ENCODE data around the gene LRRC1. TPM values are rescaled to one million over a fixed set of nuclear protein-coding genes. Genes with fewer than 3 reads are reported as not detected.
A peak's percentile ranks its signal among the peaks of the same experiment; 100 is the strongest.

The LRRC1 gene
- total RNA-seq, 1 donor from 2014 or later, result 9.3 TPM

- no peak for TF ChIP-seq CTCF (conservative IDR thresholded peaks at IDR 0.05; ENCODE audit: low read depth, low read length)
- no peak overlapping the region for H3K4me3 ChIP-seq (ENCODE audit: low read depth, low read length)
- no peak for DNase-seq (ENCODE audit: low read depth)
Observed at GRCh38 chr6:53944091-53944490, 149.3 kb downstream of the LRRC1 start.

- TF ChIP-seq CTCF (conservative IDR thresholded peaks at IDR 0.05; ENCODE audit: low read depth, low read length), result no peak
Observed at GRCh38 chr6:53944543-53944942, 149.7 kb downstream of the LRRC1 start.

GRCh38 chr6:53945765-53946407 is 151.1 kb downstream of the LRRC1 start:
- TF ChIP-seq CTCF (conservative IDR thresholded peaks at IDR 0.05; ENCODE audit: low read depth, low read length), result no peak
- no peak for DNase-seq (ENCODE audit: low read depth)
- no peak overlapping the region for H3K4me3 ChIP-seq (ENCODE audit: low read depth, low read length)

More at GRCh38 chr6:53944543-53944942, 149.7 kb downstream of the LRRC1 start:
- no peak overlapping the region for H3K4me3 ChIP-seq (ENCODE audit: low read depth, low read length)
- no peak for DNase-seq (ENCODE audit: low read depth)

GRCh38 chr6:53947780-53948179 is 153.0 kb downstream of the LRRC1 start:
- no peak for DNase-seq (ENCODE audit: low read depth)
- TF ChIP-seq CTCF (conservative IDR thresholded peaks at IDR 0.05; ENCODE audit: low read depth, low read length), result no peak
- H3K4me3 ChIP-seq (ENCODE audit: low read depth, low read length), result no peak overlapping the region

- H3K4me3 ChIP-seq (ENCODE audit: low read depth, low read length), result no peak overlapping the region
- DNase-seq (ENCODE audit: low read depth), result no peak
- no peak for TF ChIP-seq CTCF (conservative IDR thresholded peaks at IDR 0.05; ENCODE audit: low read depth, low read length)
Observed at GRCh38 chr6:53951383-53951782, 156.6 kb downstream of the LRRC1 start.

GRCh38 chr6:53956068-53956711 is 161.4 kb downstream of the LRRC1 start:
- no peak for DNase-seq (ENCODE audit: low read depth)
- peak; percentile 96 for TF ChIP-seq CTCF (conservative IDR thresholded peaks at IDR 0.05; ENCODE audit: low read depth, low read length)
- no peak overlapping the region for H3K4me3 ChIP-seq (ENCODE audit: low read depth, low read length)

GRCh38 chr6:53956804-53957203 is 162.0 kb downstream of the LRRC1 start:
- no peak for TF ChIP-seq CTCF (conservative IDR thresholded peaks at IDR 0.05; ENCODE audit: low read depth, low read length)
- DNase-seq (ENCODE audit: low read depth), result no peak
- no peak overlapping the region for H3K4me3 ChIP-seq (ENCODE audit: low read depth, low read length)
